ENCODE data around the gene AGAP3.
A peak's percentile ranks its signal among the peaks of the same experiment; 100 is the strongest.

The AGAP3 gene

GRCh38 chr7:151060416-151061212 lies 25.7 kb upstream of the AGAP3 start:
- Histone ChIP-seq H3K27me3 (ENCODE audit: insufficient read depth, low read length) (no peaks in the 10 kb centered on the region), H3K9me3 (ENCODE audit: low read length) (no peaks in the 10 kb centered on the region), H3K4me1 (ENCODE audit: insufficient read depth, low read length) (peaks cover 29% of the 10 kb centered on the region), H3K4me3 (ENCODE audit: low read length) (peak overlapping the region; percentile 79), H2AFZ (ENCODE audit: low read depth, low read length) (peak overlapping the region; percentile 35), H3K36me3 (ENCODE audit: insufficient read depth, low read length) (peaks cover 13% of the 10 kb centered on the region)

- peaks cover 29% of the 10 kb centered on the region for H3K4me1 ChIP-seq (ENCODE audit: insufficient read depth, low read length)
- H3K36me3 ChIP-seq (ENCODE audit: insufficient read depth, low read length), result peaks cover 21% of the 10 kb centered on the region
- H2AFZ ChIP-seq (ENCODE audit: low read depth, low read length), result no peak overlapping the region
- H3K9me3 ChIP-seq (ENCODE audit: low read length), result no peaks in the 10 kb centered on the region
- no peaks in the 10 kb centered on the region for H3K27me3 ChIP-seq (ENCODE audit: insufficient read depth, low read length)
- H3K4me3 ChIP-seq (ENCODE audit: low read length), result no peak overlapping the region
Measured at GRCh38 chr7:151061213-151062110, 24.8 kb upstream of the AGAP3 start.

GRCh38 chr7:151062111-151062398 lies 24.2 kb upstream of the AGAP3 start:
- H3K9me3 ChIP-seq (ENCODE audit: low read length), result no peaks in the 10 kb centered on the region
- no peak overlapping the region for H3K4me3 ChIP-seq (ENCODE audit: low read length)
- H3K4me1 ChIP-seq (ENCODE audit: insufficient read depth, low read length), result peaks cover 25% of the 10 kb centered on the region
- peaks cover 27% of the 10 kb centered on the region for H3K36me3 ChIP-seq (ENCODE audit: insufficient read depth, low read length)
- H3K27me3 ChIP-seq (ENCODE audit: insufficient read depth, low read length), result no peaks in the 10 kb centered on the region
- H2AFZ ChIP-seq (ENCODE audit: low read depth, low read length), result no peak overlapping the region

- peaks cover 32% of the 10 kb centered on the region for H3K36me3 ChIP-seq (ENCODE audit: insufficient read depth, low read length)
- no peaks in the 10 kb centered on the region for H3K27me3 ChIP-seq (ENCODE audit: insufficient read depth, low read length)
- peaks cover 23% of the 10 kb centered on the region for H3K4me1 ChIP-seq (ENCODE audit: insufficient read depth, low read length)
- no peak overlapping the region for H3K4me3 ChIP-seq (ENCODE audit: low read length)
- H3K9me3 ChIP-seq (ENCODE audit: low read length), result no peaks in the 10 kb centered on the region
- no peak overlapping the region for H2AFZ ChIP-seq (ENCODE audit: low read depth, low read length)
Measured at GRCh38 chr7:151062399-151063211, 23.7 kb upstream of the AGAP3 start.

- H2AFZ ChIP-seq (ENCODE audit: low read depth, low read length), result no peak overlapping the region
- H3K9me3 ChIP-seq (ENCODE audit: low read length), result no peaks in the 10 kb centered on the region
- peaks cover 36% of the 10 kb centered on the region for H3K36me3 ChIP-seq (ENCODE audit: insufficient read depth, low read length)
- H3K4me3 ChIP-seq (ENCODE audit: low read length), result no peak overlapping the region
- no peaks in the 10 kb centered on the region for H3K27me3 ChIP-seq (ENCODE audit: insufficient read depth, low read length)
- H3K4me1 ChIP-seq (ENCODE audit: insufficient read depth, low read length), result peaks cover 23% of the 10 kb centered on the region
Measured at GRCh38 chr7:151063212-151063561, 23.1 kb upstream of the AGAP3 start.

GRCh38 chr7:151064454-151064853 lies 21.8 kb upstream of the AGAP3 start:
- H3K36me3 ChIP-seq (ENCODE audit: insufficient read depth, low read length), result peaks cover 44% of the 10 kb centered on the region
- no peak overlapping the region for H2AFZ ChIP-seq (ENCODE audit: low read depth, low read length)
- H3K27me3 ChIP-seq (ENCODE audit: insufficient read depth, low read length), result no peaks in the 10 kb centered on the region
- peaks cover 13% of the 10 kb centered on the region for H3K4me1 ChIP-seq (ENCODE audit: insufficient read depth, low read length)
- no peaks in the 10 kb centered on the region for H3K9me3 ChIP-seq (ENCODE audit: low read length)
- H3K4me3 ChIP-seq (ENCODE audit: low read length), result no peak overlapping the region

- Histone ChIP-seq H3K4me1 (ENCODE audit: insufficient read depth, low read length) (peaks cover 13% of the 10 kb centered on the region), H3K27me3 (ENCODE audit: insufficient read depth, low read length) (no peaks in the 10 kb centered on the region), H3K9me3 (ENCODE audit: low read length) (no peaks in the 10 kb centered on the region), H3K36me3 (ENCODE audit: insufficient read depth, low read length) (peaks cover 50% of the 10 kb centered on the region), H3K4me3 (ENCODE audit: low read length) (no peak overlapping the region), H2AFZ (ENCODE audit: low read depth, low read length) (no peak overlapping the region)
Measured at GRCh38 chr7:151064993-151065392, 21.3 kb upstream of the AGAP3 start.

- H3K9me3 ChIP-seq (ENCODE audit: low read length), result no peaks in the 10 kb centered on the region
- H3K36me3 ChIP-seq (ENCODE audit: insufficient read depth, low read length), result peaks cover 55% of the 10 kb centered on the region
- peaks cover 10% of the 10 kb centered on the region for H3K4me1 ChIP-seq (ENCODE audit: insufficient read depth, low read length)
Measured at GRCh38 chr7:151065516-151065915, 20.8 kb upstream of the AGAP3 start.

GRCh38 chr7:151066273-151066974 lies 19.9 kb upstream of the AGAP3 start:
- Histone ChIP-seq H3K27me3 (ENCODE audit: insufficient read depth, low read length) (no peaks in the 10 kb centered on the region), H3K9me3 (ENCODE audit: low read length) (no peaks in the 10 kb centered on the region), H3K4me3 (ENCODE audit: low read length) (no peak overlapping the region), H3K4me1 (ENCODE audit: insufficient read depth, low read length) (peaks cover 1% of the 10 kb centered on the region), H3K36me3 (ENCODE audit: insufficient read depth, low read length) (peaks cover 62% of the 10 kb centered on the region), H2AFZ (ENCODE audit: low read depth, low read length) (no peak overlapping the region)

More at GRCh38 chr7:151065516-151065915, 20.8 kb upstream of the AGAP3 start:
- Histone ChIP-seq H2AFZ (ENCODE audit: low read depth, low read length) (no peak overlapping the region), H3K4me3 (ENCODE audit: low read length) (no peak overlapping the region), H3K27me3 (ENCODE audit: insufficient read depth, low read length) (no peaks in the 10 kb centered on the region)

GRCh38 chr7:151068069-151068773 lies 18.1 kb upstream of the AGAP3 start:
- Histone ChIP-seq H3K27me3 (ENCODE audit: insufficient read depth, low read length) (no peaks in the 10 kb centered on the region), H3K4me3 (ENCODE audit: low read length) (no peak overlapping the region), H3K36me3 (ENCODE audit: insufficient read depth, low read length) (peaks cover 68% of the 10 kb centered on the region), H2AFZ (ENCODE audit: low read depth, low read length) (no peak overlapping the region), H3K9me3 (ENCODE audit: low read length) (no peaks in the 10 kb centered on the region), H3K4me1 (ENCODE audit: insufficient read depth, low read length) (no peaks in the 10 kb centered on the region)

- Histone ChIP-seq H3K9me3 (ENCODE audit: low read length) (no peaks in the 10 kb centered on the region), H3K36me3 (ENCODE audit: insufficient read depth, low read length) (peaks cover 68% of the 10 kb centered on the region), H3K4me3 (ENCODE audit: low read length) (no peak overlapping the region), H3K27me3 (ENCODE audit: insufficient read depth, low read length) (no peaks in the 10 kb centered on the region), H3K4me1 (ENCODE audit: insufficient read depth, low read length) (no peaks in the 10 kb centered on the region), H2AFZ (ENCODE audit: low read depth, low read length) (no peak overlapping the region)
Measured at GRCh38 chr7:151069841-151070573, 16.3 kb upstream of the AGAP3 start.

Measured in neuron (in vitro differentiated cells).